HepG2 (cell line): ENCODE measurements around the gene CTRL. TPM values are rescaled to one million over a fixed set of nuclear protein-coding genes. Genes with fewer than 3 reads are reported as not detected.

Source experiments
- BORCS8-MEF2B ChIP-seq: sonication (generic); formaldehyde crosslinking; IDR thresholded peaks from 2 replicates; pipeline ENCODE4 v1.8.0; 2022; ENCODE audit warnings: mild to moderate bottlenecking, missing genetic modification reagents
- CBFB ChIP-seq: sonication (generic); formaldehyde crosslinking; IDR thresholded peaks from 2 replicates; pipeline ENCODE4 v1.4.0; 2020; ENCODE audit warnings: missing genetic modification reagents
- CBX5 ChIP-seq: sonication (generic); formaldehyde crosslinking; IDR thresholded peaks from 2 replicates; pipeline ENCODE4 v1.4.0; 2020; ENCODE audit warnings: missing genetic modification reagents, borderline replicate concordance
- CREB3 ChIP-seq: sonication (generic); formaldehyde crosslinking; IDR thresholded peaks from 2 replicates; pipeline ENCODE4 v1.5.0; 2020; ENCODE audit warnings: missing genetic modification reagents
- DMTF1 ChIP-seq: sonication (generic); formaldehyde crosslinking; IDR thresholded peaks from 2 replicates; pipeline ENCODE4 v1.4.0; 2020; ENCODE audit warnings: mild to moderate bottlenecking, missing genetic modification reagents
- GLI4 ChIP-seq: sonication (generic); formaldehyde crosslinking; IDR thresholded peaks from 2 replicates; pipeline ENCODE4 v1.5.1; 2020; ENCODE audit warnings: missing genetic modification reagents, mild to moderate bottlenecking, moderate library complexity, borderline replicate concordance
- HNRNPL ChIP-seq: fragments of 200-400 bp; formaldehyde crosslinking; IDR thresholded peaks from 2 replicates; pipeline ENCODE4 v1.6.1; 2017; ENCODE audit warnings: mild to moderate bottlenecking, low read depth, low read length
- KAT8 ChIP-seq: IDR thresholded peaks from 2 replicates; pipeline ENCODE4 v1.6.1; 2016; ENCODE audit warnings: missing genetic modification reagents, missing compliant biosample characterization
- MXD4 ChIP-seq: IDR thresholded peaks from 2 replicates; pipeline ENCODE4 v1.6.1; 2016; ENCODE audit warnings: mild to moderate bottlenecking, missing biosample characterization, missing genetic modification reagents
- NFKB2 ChIP-seq: sonication (generic); formaldehyde crosslinking; IDR thresholded peaks from 2 replicates; pipeline ENCODE4 v1.4.0; 2020; ENCODE audit warnings: missing genetic modification reagents, borderline replicate concordance
- SMYD3 ChIP-seq: sonication (generic); formaldehyde crosslinking; IDR thresholded peaks from 2 replicates; pipeline ENCODE4 v1.8.1; 2023; ENCODE audit warnings: mild to moderate bottlenecking, missing genetic modification reagents
- SNAPC5 ChIP-seq: sonication (generic); formaldehyde crosslinking; IDR thresholded peaks from 2 replicates; pipeline ENCODE4 v1.8.1; 2023; ENCODE audit warnings: mild to moderate bottlenecking, missing genetic modification reagents, borderline replicate concordance
- STAT6 ChIP-seq: sonication (generic); formaldehyde crosslinking; IDR thresholded peaks from 2 replicates; pipeline ENCODE4 v1.4.0; 2020; ENCODE audit warnings: missing genetic modification reagents, mild to moderate bottlenecking, borderline replicate concordance
- TEAD3 ChIP-seq: optimal IDR thresholded peaks from 2 replicates; pipeline ENCODE3; 2016; ENCODE audit warnings: borderline replicate concordance
- ZBTB20 ChIP-seq: sonication (generic); formaldehyde crosslinking; IDR thresholded peaks from 2 replicates; pipeline ENCODE4 v1.8.1; 2023; ENCODE audit warnings: missing genetic modification reagents, low read depth, mild to moderate bottlenecking, borderline replicate concordance
- ZNF160 ChIP-seq: sonication (generic); formaldehyde crosslinking; IDR thresholded peaks from 2 replicates; pipeline ENCODE4 v1.8.0; 2022; ENCODE audit warnings: mild to moderate bottlenecking, inconsistent platforms, missing genetic modification reagents
- ZNF282 ChIP-seq: fragments of 450-650 bp; IDR thresholded peaks from 2 replicates; pipeline ENCODE4 v1.6.1; 2018; ENCODE audit not compliant: partially characterized antibody
- ZNF382 ChIP-seq: sonication (generic); formaldehyde crosslinking; IDR thresholded peaks from 2 replicates; pipeline ENCODE4 v1.5.0; 2020; ENCODE audit warnings: missing genetic modification reagents, mild to moderate bottlenecking, borderline replicate concordance
- ZNF563 ChIP-seq: sonication (generic); formaldehyde crosslinking; IDR thresholded peaks from 2 replicates; pipeline ENCODE4 v1.8.0; 2022; ENCODE audit warnings: mild to moderate bottlenecking, moderate library complexity, missing genetic modification reagents
- polyA plus RNA-seq, 8 experiments: library from polyadenylated mRNA; depleted of rRNA in 3 of 8; stranded (reverse) in 7 of 8; unstranded in 1 of 8; fragments of >200 nt; fragmentation: Illumina TruSeq in 4 of 8; extraction: Trizol in 4 of 8; gene quantifications; 2 replicates each; pipeline versions ENCODE4 v1.2.1 to v1.2.3, GENCODE V29; 2011 to 2016; ENCODE audit warnings: low read depth in 4 of 8, missing spikeins in 1 of 8, mixed read lengths in 1 of 8; ENCODE audit not compliant: insufficient read depth in 1 of 8
- total RNA-seq, 5 experiments: library from RNA; depleted of rRNA; stranded (reverse); fragments of >200 nt; fragmentation: Illumina TruSeq; extraction: Trizol; gene quantifications; 2 replicates each; pipeline ENCODE4 v1.2.3, GENCODE V29; 2016; ENCODE audit warnings: low read depth in 1 of 5
- TF ChIP-seq, protein P1 (sequence below): sonication (generic); formaldehyde crosslinking; IDR thresholded peaks from 2 replicates; pipeline ENCODE4 v1.5.0; 2020; ENCODE audit warnings: mild to moderate bottlenecking, missing genetic modification reagents
- TF ChIP-seq, protein P2 (sequence below): sonication (generic); formaldehyde crosslinking; IDR thresholded peaks from 2 replicates; pipeline ENCODE4 v1.4.0; 2020; ENCODE audit warnings: missing genetic modification reagents

Gene CTRL
- total and polyA plus RNA-seq, 2 of the 13 experiments (the other 11 are each of a cell fraction or from before 2014, with no cell fraction given): 1.9 to 2.7 TPM

DNA sequence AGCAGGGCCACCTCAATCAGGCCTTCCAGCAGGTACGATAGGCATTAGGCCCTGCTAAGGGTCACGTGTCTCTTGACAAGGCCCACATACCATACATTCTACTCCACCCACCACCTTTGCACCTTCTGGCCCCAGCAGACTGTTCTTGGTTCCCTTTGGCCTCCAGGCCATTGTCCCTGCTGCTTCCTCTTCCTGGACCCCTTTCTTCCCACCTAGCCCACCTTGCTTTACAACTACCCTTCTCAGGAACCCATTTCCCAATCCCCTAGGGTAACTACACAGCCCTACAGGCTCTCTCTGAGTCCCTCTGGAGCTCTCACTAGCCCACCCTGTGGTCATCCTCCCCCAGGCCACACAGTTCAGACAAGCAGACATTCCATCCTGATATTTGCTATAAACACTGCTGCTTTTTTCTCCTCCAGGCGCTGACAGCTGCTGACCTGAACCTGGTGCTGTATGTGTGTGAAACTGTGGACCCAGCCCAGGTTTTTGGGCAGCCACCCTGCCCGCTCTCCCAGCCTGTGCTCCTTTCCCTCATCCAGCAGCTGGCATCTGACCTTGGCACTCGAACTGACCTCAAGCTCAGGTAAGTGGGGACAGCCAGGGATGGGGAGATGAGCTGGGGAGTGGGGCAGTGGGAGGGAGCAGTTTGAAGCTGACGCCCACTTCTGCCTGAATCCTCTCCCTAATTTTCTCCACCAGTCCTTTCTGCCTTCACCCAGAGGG lies 48.4 kb downstream of the CTRL start (continued):
- TF ChIP-seq, protein P1, sequence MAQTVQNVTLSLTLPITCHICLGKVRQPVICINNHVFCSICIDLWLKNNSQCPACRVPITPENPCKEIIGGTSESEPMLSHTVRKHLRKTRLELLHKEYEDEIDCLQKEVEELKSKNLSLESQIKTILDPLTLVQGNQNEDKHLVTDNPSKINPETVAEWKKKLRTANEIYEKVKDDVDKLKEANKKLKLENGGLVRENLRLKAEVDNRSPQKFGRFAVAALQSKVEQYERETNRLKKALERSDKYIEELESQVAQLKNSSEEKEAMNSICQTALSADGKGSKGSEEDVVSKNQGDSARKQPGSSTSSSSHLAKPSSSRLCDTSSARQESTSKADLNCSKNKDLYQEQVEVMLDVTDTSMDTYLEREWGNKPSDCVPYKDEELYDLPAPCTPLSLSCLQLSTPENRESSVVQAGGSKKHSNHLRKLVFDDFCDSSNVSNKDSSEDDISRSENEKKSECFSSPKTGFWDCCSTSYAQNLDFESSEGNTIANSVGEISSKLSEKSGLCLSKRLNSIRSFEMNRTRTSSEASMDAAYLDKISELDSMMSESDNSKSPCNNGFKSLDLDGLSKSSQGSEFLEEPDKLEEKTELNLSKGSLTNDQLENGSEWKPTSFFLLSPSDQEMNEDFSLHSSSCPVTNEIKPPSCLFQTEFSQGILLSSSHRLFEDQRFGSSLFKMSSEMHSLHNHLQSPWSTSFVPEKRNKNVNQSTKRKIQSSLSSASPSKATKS (CRISPR knock-in tag): no peak
- TF ChIP-seq KAT8 (no peak), ZNF382 (CRISPR knock-in tag) (no peak), SMYD3 (no peak), SNAPC5 (CRISPR knock-in tag) (no peak), BORCS8-MEF2B (CRISPR knock-in tag) (no peak), CBX5 (no peak), DMTF1 (CRISPR knock-in tag) (no peak), HNRNPL (0 out of 2 replicates have a peak, but pooled peaks have one; percentile 58), ZBTB20 (CRISPR knock-in tag) (no peak), NFKB2 (CRISPR knock-in tag) (no peak), CBFB (CRISPR knock-in tag) (no peak; the same call in 1 of the 2 replicates), ZNF282 (no peak), STAT6 (no peak), MXD4 (0 out of 2 replicates have a peak, but pooled peaks have one; percentile 34), TEAD3 (CRISPR knock-in tag) (peak; percentile 94), ZNF160 (CRISPR knock-in tag) (no peak), ZNF563 (CRISPR knock-in tag) (0 out of 2 replicates have a peak, but pooled peaks have one; percentile 34), GLI4 (0 out of 2 replicates have a peak, but pooled peaks have one; percentile 47), CREB3 (CRISPR knock-in tag) (no peak)
- TF ChIP-seq, protein P2, sequence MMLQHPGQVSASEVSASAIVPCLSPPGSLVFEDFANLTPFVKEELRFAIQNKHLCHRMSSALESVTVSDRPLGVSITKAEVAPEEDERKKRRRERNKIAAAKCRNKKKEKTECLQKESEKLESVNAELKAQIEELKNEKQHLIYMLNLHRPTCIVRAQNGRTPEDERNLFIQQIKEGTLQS (CRISPR knock-in tag): no peak
